Measurements from ENCODE around the gene MRAP2. TPM values are rescaled to one million over a fixed set of nuclear protein-coding genes. Genes with fewer than 3 reads are reported as not detected.
"Not testable (repeated sequence)": the region's sequence is repeated elsewhere in the genome, so short reads cannot be mapped to it uniquely, and the experiment has no call there.

The MRAP2 gene
- total RNA-seq, 5 donors from 2014 or later (not counting 1 experiment from before 2014, with no cell fraction given), result not detected

- DNase-seq; H3K9me3 ChIP-seq; CTCF ChIA-PET; H3K36me3 Mint-ChIP-seq; H3K27me3 ChIP-seq (replicated peaks in 1 of 2; ENCODE audit: control insufficient read depth in 2 of 2, extremely low read depth in 1 of 2, insufficient read depth in 2 of 2, low read length in 1 of 2); H3K4me3 Mint-ChIP-seq; H3K4me3 ChIP-seq (ENCODE audit: control insufficient read depth in 1 of 2, extremely low read depth in 1 of 2, low read length in 1 of 2); POLR2A ChIA-PET; H3K4me1 ChIP-seq (ENCODE audit: control insufficient read depth in 1 of 2, extremely low read depth in 1 of 2, insufficient read depth in 2 of 2, low read length in 2 of 2); H3K4me1 Mint-ChIP-seq; H3K27ac ChIP-seq (ENCODE audit: low read length); H3K27ac Mint-ChIP-seq; ATAC-seq (replicated peaks in 1 of 4); H3K36me3 ChIP-seq (ENCODE audit: control insufficient read depth in 2 of 2, extremely low read depth in 1 of 2, insufficient read depth in 1 of 2, low read length in 1 of 2): not testable (repeated sequence)
- Mint-ChIP-seq H3K9me3 (peaks cover 4 to 10% (median 10%) of the 10 kb centered on the region in 3 donors), H3K27me3 (peaks cover 10 to 12% of the 10 kb centered on the region in 2 donors)
- no CpG with 5 or more reads among the region's 1 CpG for WGBS (ENCODE audit: insufficient coverage)
Observed at GRCh38 chr6:84111351-84111750, 77.8 kb downstream of the MRAP2 start.

GRCh38 chr6:84114933-84115594, 81.5 kb downstream of the MRAP2 start:
- WGBS (ENCODE audit: insufficient coverage), result 83% methylated on average over 5 of the region's 8 CpGs
- CTCF ChIA-PET; H3K27ac ChIP-seq (ENCODE audit: low read length); H3K4me1 ChIP-seq (ENCODE audit: control insufficient read depth in 1 of 2, extremely low read depth in 1 of 2, insufficient read depth in 2 of 2, low read length in 2 of 2); ATAC-seq (replicated peaks in 1 of 4); H3K4me3 Mint-ChIP-seq; H3K4me1 Mint-ChIP-seq; H3K27ac Mint-ChIP-seq; POLR2A ChIA-PET; H3K9me3 ChIP-seq; DNase-seq; H3K36me3 Mint-ChIP-seq; H3K36me3 ChIP-seq (ENCODE audit: control insufficient read depth in 2 of 2, extremely low read depth in 1 of 2, insufficient read depth in 1 of 2, low read length in 1 of 2); H3K4me3 ChIP-seq (ENCODE audit: control insufficient read depth in 1 of 2, extremely low read depth in 1 of 2, low read length in 1 of 2): not testable (repeated sequence)
- H3K27me3 Mint-ChIP-seq, result peaks cover 11 to 12% of the 10 kb centered on the region in 2 donors
- H3K27me3 ChIP-seq (replicated peaks in 1 of 2; ENCODE audit: control insufficient read depth in 2 of 2, extremely low read depth in 1 of 2, insufficient read depth in 2 of 2, low read length in 1 of 2), result peaks cover 0 to 15% of the 10 kb centered on the region in 2 experiments
- peaks cover 13 to 21% (median 16%) of the 10 kb centered on the region in 3 donors for H3K9me3 Mint-ChIP-seq

GRCh38 chr6:84118191-84118590, 84.6 kb downstream of the MRAP2 start:
- H3K36me3 ChIP-seq (ENCODE audit: control insufficient read depth in 2 of 2, extremely low read depth in 1 of 2, insufficient read depth in 1 of 2, low read length in 1 of 2), result no peaks in the 10 kb centered on the region
- peaks cover 7 to 11% of the 10 kb centered on the region in 2 donors for H3K27me3 Mint-ChIP-seq
- H3K4me1 ChIP-seq (ENCODE audit: control insufficient read depth in 1 of 2, extremely low read depth in 1 of 2, insufficient read depth in 2 of 2, low read length in 2 of 2), result no peaks in the 10 kb centered on the region
- H3K4me3 ChIP-seq (ENCODE audit: control insufficient read depth in 1 of 2, extremely low read depth in 1 of 2, low read length in 1 of 2), result no peak overlapping the region
- peaks cover 22% of the 10 kb centered on the region for H3K36me3 Mint-ChIP-seq
- ATAC-seq (replicated peaks in 1 of 4) (no peak), DNase-seq (no peak)
- H3K27ac ChIP-seq (ENCODE audit: low read length), result no peak overlapping the region
- POLR2A ChIA-PET, result no interaction called here
- no peaks in the 10 kb centered on the region for H3K9me3 ChIP-seq
- no peak overlapping the region for H3K4me3 Mint-ChIP-seq
- H3K27ac Mint-ChIP-seq, result no peak overlapping the region
- CTCF ChIA-PET, result no interaction called here
- H3K4me1 Mint-ChIP-seq, result no peaks in the 10 kb centered on the region
- peaks cover 13 to 21% (median 16%) of the 10 kb centered on the region in 3 donors for H3K9me3 Mint-ChIP-seq
- H3K27me3 ChIP-seq (replicated peaks in 1 of 2; ENCODE audit: control insufficient read depth in 2 of 2, extremely low read depth in 1 of 2, insufficient read depth in 2 of 2, low read length in 1 of 2), result peaks cover 0 to 15% of the 10 kb centered on the region in 2 experiments
- WGBS (ENCODE audit: insufficient coverage), result 80% methylated on average over 3 of the region's 5 CpGs

GRCh38 chr6:84119277-84119676, 85.7 kb downstream of the MRAP2 start:
- peaks cover 7 to 8% of the 10 kb centered on the region in 2 donors for H3K27me3 Mint-ChIP-seq
- ATAC-seq (replicated peaks in 1 of 4) (no peak), DNase-seq (no peak)
- no peak overlapping the region for H3K27ac Mint-ChIP-seq
- Histone ChIP-seq H3K4me1 (ENCODE audit: control insufficient read depth in 1 of 2, extremely low read depth in 1 of 2, insufficient read depth in 2 of 2, low read length in 2 of 2) (no peaks in the 10 kb centered on the region), H3K4me3 (ENCODE audit: control insufficient read depth in 1 of 2, extremely low read depth in 1 of 2, low read length in 1 of 2) (no peak overlapping the region), H3K27me3 (replicated peaks in 1 of 2; ENCODE audit: control insufficient read depth in 2 of 2, extremely low read depth in 1 of 2, insufficient read depth in 2 of 2, low read length in 1 of 2) (peaks cover 0 to 15% of the 10 kb centered on the region in 2 experiments), H3K36me3 (ENCODE audit: control insufficient read depth in 2 of 2, extremely low read depth in 1 of 2, insufficient read depth in 1 of 2, low read length in 1 of 2) (no peaks in the 10 kb centered on the region), H3K27ac (ENCODE audit: low read length) (no peak overlapping the region), H3K9me3 (no peaks in the 10 kb centered on the region)
- CTCF ChIA-PET, result no interaction called here
- H3K4me3 Mint-ChIP-seq, result no peak overlapping the region
- no peaks in the 10 kb centered on the region for H3K4me1 Mint-ChIP-seq
- H3K9me3 Mint-ChIP-seq, result peaks cover 11 to 20% (median 17%) of the 10 kb centered on the region in 3 donors
- H3K36me3 Mint-ChIP-seq, result peaks cover 33% of the 10 kb centered on the region
- POLR2A ChIA-PET, result no interaction called here

GRCh38 chr6:84123186-84123585, 89.6 kb downstream of the MRAP2 start:
- Mint-ChIP-seq H3K27me3 (no peaks in the 10 kb centered on the region), H3K9me3 (peaks cover 0 to 6% (median 5%) of the 10 kb centered on the region in 3 donors)
- WGBS (ENCODE audit: insufficient coverage), result no CpG with 5 or more reads among the region's 2 CpGs

GRCh38 chr6:84129588-84129987, 96.0 kb downstream of the MRAP2 start:
- CTCF ChIA-PET; ATAC-seq (replicated peaks in 1 of 4); H3K9me3 ChIP-seq; H3K4me3 ChIP-seq (ENCODE audit: control insufficient read depth in 1 of 2, extremely low read depth in 1 of 2, low read length in 1 of 2); POLR2A ChIA-PET; DNase-seq; H3K27me3 Mint-ChIP-seq; H3K27me3 ChIP-seq (replicated peaks in 1 of 2; ENCODE audit: control insufficient read depth in 2 of 2, extremely low read depth in 1 of 2, insufficient read depth in 2 of 2, low read length in 1 of 2); H3K27ac Mint-ChIP-seq; H3K4me1 Mint-ChIP-seq; H3K27ac ChIP-seq (ENCODE audit: low read length); H3K4me3 Mint-ChIP-seq; H3K4me1 ChIP-seq (ENCODE audit: control insufficient read depth in 1 of 2, extremely low read depth in 1 of 2, insufficient read depth in 2 of 2, low read length in 2 of 2): not testable (repeated sequence)
- Mint-ChIP-seq H3K36me3 (peaks cover 35% of the 10 kb centered on the region), H3K9me3 (peaks cover 6 to 21% (median 18%) of the 10 kb centered on the region in 3 donors)
- WGBS (ENCODE audit: insufficient coverage), result 80% methylated on average over 1 of the region's 1 CpG
- H3K36me3 ChIP-seq (ENCODE audit: control insufficient read depth in 2 of 2, extremely low read depth in 1 of 2, insufficient read depth in 1 of 2, low read length in 1 of 2), result peaks cover 7 to 13% of the 10 kb centered on the region in 2 donors

More at GRCh38 chr6:84123186-84123585, 89.6 kb downstream of the MRAP2 start:
- no peak for DNase-seq
- ChIA-PET POLR2A (no interaction called here), CTCF (no interaction called here)
- H3K4me3 Mint-ChIP-seq, result no peak overlapping the region
- no peaks in the 10 kb centered on the region for H3K4me1 Mint-ChIP-seq
- no peak overlapping the region for H3K27ac ChIP-seq (ENCODE audit: low read length)
- H3K27ac Mint-ChIP-seq, result no peak overlapping the region
- no peak overlapping the region for H3K4me3 ChIP-seq (ENCODE audit: control insufficient read depth in 1 of 2, extremely low read depth in 1 of 2, low read length in 1 of 2)
- peaks cover 50% of the 10 kb centered on the region for H3K36me3 Mint-ChIP-seq
- H3K27me3 ChIP-seq (replicated peaks in 1 of 2; ENCODE audit: control insufficient read depth in 2 of 2, extremely low read depth in 1 of 2, insufficient read depth in 2 of 2, low read length in 1 of 2), result peaks cover 0 to 4% of the 10 kb centered on the region in 2 experiments
- H3K9me3 ChIP-seq, result no peaks in the 10 kb centered on the region
- H3K36me3 ChIP-seq (ENCODE audit: control insufficient read depth in 2 of 2, extremely low read depth in 1 of 2, insufficient read depth in 1 of 2, low read length in 1 of 2), result peaks cover 0 to 5% of the 10 kb centered on the region in 2 donors
- ATAC-seq (replicated peaks in 1 of 4), result no peak
- no peaks in the 10 kb centered on the region for H3K4me1 ChIP-seq (ENCODE audit: control insufficient read depth in 1 of 2, extremely low read depth in 1 of 2, insufficient read depth in 2 of 2, low read length in 2 of 2)
